ENCODE data around the gene TCEAL3.
"Not testable (repeated sequence)": the region's sequence is repeated elsewhere in the genome, so short reads cannot be mapped to it uniquely, and the experiment has no call there.

TCEAL3 gene

GRCh38 chrX:103607364-103608305 lies at the start of gene TCEAL3:
Gene TCEAL3, plus strand, starts transcription at chrX:103607963. Its CDS starts 1,102 bp downstream, at chrX:103609065.
- no peak for FAIRE-seq

GRCh38 chrX:103560256-103560655 lies 47.5 kb upstream of the TCEAL3 start:
- FAIRE-seq: no peak

GRCh38 chrX:103562801-103563200 lies 45.0 kb upstream of the TCEAL3 start:
- FAIRE-seq: no peak

- FAIRE-seq: no peak
Measured at GRCh38 chrX:103565197-103565596, 42.6 kb upstream of the TCEAL3 start.

- FAIRE-seq: no peak
Measured at GRCh38 chrX:103565752-103566151, 42.0 kb upstream of the TCEAL3 start.

- no peak for FAIRE-seq
Measured at GRCh38 chrX:103571121-103571520, 36.6 kb upstream of the TCEAL3 start.

GRCh38 chrX:103571726-103572125 lies 36.0 kb upstream of the TCEAL3 start:
- FAIRE-seq: no peak

- FAIRE-seq: no peak
Measured at GRCh38 chrX:103573202-103573601, 34.6 kb upstream of the TCEAL3 start.

- FAIRE-seq: no peak
Measured at GRCh38 chrX:103584596-103584995, 23.2 kb upstream of the TCEAL3 start.

- no peak for FAIRE-seq
Measured at GRCh38 chrX:103585411-103586313, 22.1 kb upstream of the TCEAL3 start, which contains the start of gene TCEAL4. Gene TCEAL4, plus strand, starts transcription at chrX:103585515. Its CDS starts 1,161 bp downstream, at chrX:103586676.

- no peak for FAIRE-seq
Measured at GRCh38 chrX:103586314-103586646, 21.5 kb upstream of the TCEAL3 start.

- no peak for FAIRE-seq
Measured at GRCh38 chrX:103586659-103587058, 21.1 kb upstream of the TCEAL3 start.

- FAIRE-seq: not testable (repeated sequence)
Measured at GRCh38 chrX:103592295-103592694, 15.5 kb upstream of the TCEAL3 start.

GRCh38 chrX:103595202-103595601 lies 12.6 kb upstream of the TCEAL3 start:
- FAIRE-seq: not testable (repeated sequence)

- FAIRE-seq: no peak
Measured at GRCh38 chrX:103608306-103608963, 672 bp downstream of the TCEAL3 start.

GRCh38 chrX:103610282-103610681 lies 2.5 kb downstream of the TCEAL3 start:
- no peak for FAIRE-seq

- FAIRE-seq: no peak
Measured at GRCh38 chrX:103613362-103613890, 5.7 kb downstream of the TCEAL3 start.

- no peak for FAIRE-seq
Measured at GRCh38 chrX:103614999-103615398, 7.2 kb downstream of the TCEAL3 start.

GRCh38 chrX:103615781-103616371 lies 8.1 kb downstream of the TCEAL3 start:
- FAIRE-seq: no peak

- FAIRE-seq: no peak
Measured at GRCh38 chrX:103616676-103617186, 9.0 kb downstream of the TCEAL3 start.

GRCh38 chrX:103624111-103624510 lies 16.3 kb downstream of the TCEAL3 start:
- no peak for FAIRE-seq

- FAIRE-seq: no peak
Measured at GRCh38 chrX:103626855-103627254, 19.1 kb downstream of the TCEAL3 start.
